Lower lobe of right lung (tissue), 2 donors: Measurements from ENCODE around the gene TNFRSF19. TPM values are rescaled to one million over a fixed set of nuclear protein-coding genes. Genes with fewer than 3 reads are reported as not detected.

Experiments used
- ATAC-seq, 2 donors: fragments of 200-7000 bp; cut with Tn5 transposase; one replicate each; pipeline ENCODE4 v1.9.1; 2020 to 2022; ENCODE audit warnings: mild to moderate bottlenecking in 2 of 2, moderate library complexity in 2 of 2
- DNase-seq: peaks from one replicate; pipeline ENCODE4 v3.0.0-alpha.2; 2020
- H3K27ac ChIP-seq: fragments of 200-600 bp; one replicate; pipeline ENCODE4 v1.8.0; 2022
- H3K27me3 ChIP-seq: fragments of 200-600 bp; one replicate; pipeline ENCODE4 v1.8.0; 2022; ENCODE audit warnings: low read depth
- H3K36me3 ChIP-seq: fragments of 200-600 bp; one replicate; pipeline ENCODE4 v1.8.0; 2022; ENCODE audit warnings: mild to moderate bottlenecking
- H3K4me1 ChIP-seq: fragments of 200-600 bp; one replicate; pipeline ENCODE4 v1.8.0; 2022
- H3K4me3 ChIP-seq: fragments of 200-600 bp; one replicate; pipeline ENCODE4 v1.8.0; 2022; ENCODE audit warnings: mild to moderate bottlenecking
- H3K9me3 ChIP-seq: fragments of 200-600 bp; one replicate; pipeline ENCODE4 v1.8.0; 2022
- intact Hi-C: fragments of 100-400 bp; cut with DNase I; formaldehyde crosslinking; loops from one replicate; pipeline ENCODE4 v1.11.0; 2022
- total RNA-seq: library from RNA; stranded (reverse); fragmentation: NEBNext Ultra II Directional; extraction: Animal tissue kit (Norgen Biotek cat#: 25700); gene quantifications from one replicate; pipeline ENCODE4 v1.2.1, GENCODE V29; 2021
- TF ChIP-seq, protein P1 (sequence below): fragments of 200-600 bp; IDR thresholded peaks from one replicate; pipeline ENCODE4 v1.8.0; 2022; ENCODE audit warnings: antibody characterized with exemption, mild to moderate bottlenecking
- donor health status: DM: no; HTN: yes; CAD: no; lungs with severe emphysema.

TNFRSF19 gene
- total RNA-seq, 1 donor from 2014 or later, result 21.1 TPM

DNA sequence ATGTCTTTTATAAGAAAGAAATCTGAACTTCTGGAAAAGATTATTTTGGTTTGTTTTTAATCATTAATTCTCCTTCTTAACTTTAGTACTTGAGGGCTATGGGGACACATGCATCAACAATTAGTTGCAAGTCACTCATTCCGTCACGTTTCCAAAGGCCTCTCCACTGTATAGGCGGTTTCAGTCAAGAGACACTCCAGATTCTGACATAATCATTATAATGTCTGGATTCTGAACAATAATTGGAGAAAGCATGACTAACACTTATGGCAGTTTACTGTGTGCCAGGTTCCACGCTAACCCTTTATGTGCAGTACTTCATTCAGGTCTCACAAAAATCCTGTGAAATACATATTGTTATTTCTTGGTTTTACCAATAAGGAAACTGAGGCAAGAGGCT, 71.9 kb downstream of the TNFRSF19 start:
- DNase-seq, result no peak
- Histone ChIP-seq H3K4me3 (no peak overlapping the region), H3K4me1 (peaks cover 7% of the 10 kb centered on the region), H3K36me3 (no peaks in the 10 kb centered on the region), H3K27ac (no peak overlapping the region), H3K9me3 (no peaks in the 10 kb centered on the region), H3K27me3 (no peaks in the 10 kb centered on the region)
- intact Hi-C loops, result no loop called here
- TF ChIP-seq, protein P1, sequence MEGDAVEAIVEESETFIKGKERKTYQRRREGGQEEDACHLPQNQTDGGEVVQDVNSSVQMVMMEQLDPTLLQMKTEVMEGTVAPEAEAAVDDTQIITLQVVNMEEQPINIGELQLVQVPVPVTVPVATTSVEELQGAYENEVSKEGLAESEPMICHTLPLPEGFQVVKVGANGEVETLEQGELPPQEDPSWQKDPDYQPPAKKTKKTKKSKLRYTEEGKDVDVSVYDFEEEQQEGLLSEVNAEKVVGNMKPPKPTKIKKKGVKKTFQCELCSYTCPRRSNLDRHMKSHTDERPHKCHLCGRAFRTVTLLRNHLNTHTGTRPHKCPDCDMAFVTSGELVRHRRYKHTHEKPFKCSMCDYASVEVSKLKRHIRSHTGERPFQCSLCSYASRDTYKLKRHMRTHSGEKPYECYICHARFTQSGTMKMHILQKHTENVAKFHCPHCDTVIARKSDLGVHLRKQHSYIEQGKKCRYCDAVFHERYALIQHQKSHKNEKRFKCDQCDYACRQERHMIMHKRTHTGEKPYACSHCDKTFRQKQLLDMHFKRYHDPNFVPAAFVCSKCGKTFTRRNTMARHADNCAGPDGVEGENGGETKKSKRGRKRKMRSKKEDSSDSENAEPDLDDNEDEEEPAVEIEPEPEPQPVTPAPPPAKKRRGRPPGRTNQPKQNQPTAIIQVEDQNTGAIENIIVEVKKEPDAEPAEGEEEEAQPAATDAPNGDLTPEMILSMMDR, result no peak
- peak in 1 of 2 donors; percentile 42 for ATAC-seq

DNA sequence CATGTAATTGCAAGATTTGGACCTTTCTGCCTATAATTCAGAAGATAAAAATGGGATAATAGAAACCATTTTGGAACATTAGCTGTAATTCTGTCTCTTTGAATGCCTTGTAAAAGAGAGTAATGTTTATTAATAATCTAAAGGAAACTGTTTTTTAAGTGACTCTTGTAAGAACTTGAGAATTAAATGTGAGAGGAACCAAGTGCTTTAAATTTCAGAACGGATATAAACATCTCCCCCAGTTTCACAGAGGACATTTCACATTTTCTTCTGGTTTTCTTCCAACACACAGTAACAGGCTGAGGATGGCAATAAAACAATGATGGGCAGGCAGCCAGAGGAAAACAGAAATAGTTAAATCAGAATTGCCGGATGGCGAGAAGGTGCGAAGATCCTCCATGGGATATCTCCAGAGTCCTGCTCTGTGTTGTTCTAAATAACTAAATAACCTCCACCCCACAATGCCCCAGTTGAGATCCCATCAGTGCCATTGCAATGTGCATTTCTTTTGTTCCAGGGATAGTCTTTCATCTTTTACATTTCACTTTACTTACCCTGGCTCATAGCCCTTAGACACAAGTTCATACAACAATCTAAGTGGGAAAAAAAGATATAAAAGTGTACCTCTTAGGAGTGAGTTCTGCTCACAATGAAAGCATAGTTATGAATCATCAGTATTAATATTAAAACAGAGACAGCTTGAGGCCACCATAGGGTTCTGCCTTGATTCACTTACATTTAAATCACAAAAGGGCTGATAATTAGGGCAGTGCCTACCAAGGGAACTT, 73.3 kb downstream of the TNFRSF19 start:
- TF ChIP-seq, protein P1, result no peak
- DNase-seq, result no peak
- no peak for ATAC-seq
- H3K9me3 ChIP-seq, result no peaks in the 10 kb centered on the region
- no peaks in the 10 kb centered on the region for H3K36me3 ChIP-seq
- H3K4me1 ChIP-seq, result peaks cover 7% of the 10 kb centered on the region
- intact Hi-C loops, result no loop called here
- no peaks in the 10 kb centered on the region for H3K27me3 ChIP-seq
- no peak overlapping the region for H3K4me3 ChIP-seq
- H3K27ac ChIP-seq, result no peak overlapping the region

DNA sequence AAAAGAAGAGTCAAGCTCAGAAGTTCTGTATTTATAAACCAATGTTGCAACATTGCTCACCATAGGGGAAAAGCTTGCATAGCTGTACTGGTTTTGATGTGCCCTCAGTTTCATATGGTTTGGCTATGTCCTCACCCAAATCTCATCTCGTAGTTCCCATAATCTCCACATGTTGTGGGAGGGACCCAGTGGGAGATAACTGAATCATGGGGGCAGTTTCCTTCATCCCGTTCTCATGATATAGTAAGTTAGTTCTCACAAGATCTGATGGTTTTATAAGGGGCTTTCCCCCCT, 73.9 kb downstream of the TNFRSF19 start:
- H3K9me3 ChIP-seq, result no peaks in the 10 kb centered on the region
- H3K4me1 ChIP-seq, result peaks cover 7% of the 10 kb centered on the region
- H3K36me3 ChIP-seq, result no peaks in the 10 kb centered on the region
- H3K4me3 ChIP-seq, result no peak overlapping the region
- H3K27me3 ChIP-seq, result no peaks in the 10 kb centered on the region
- ATAC-seq, result no peak
- no peak overlapping the region for H3K27ac ChIP-seq
- DNase-seq, result no peak
- intact Hi-C loops, result no loop called here
- TF ChIP-seq, protein P1, result no peak

DNA sequence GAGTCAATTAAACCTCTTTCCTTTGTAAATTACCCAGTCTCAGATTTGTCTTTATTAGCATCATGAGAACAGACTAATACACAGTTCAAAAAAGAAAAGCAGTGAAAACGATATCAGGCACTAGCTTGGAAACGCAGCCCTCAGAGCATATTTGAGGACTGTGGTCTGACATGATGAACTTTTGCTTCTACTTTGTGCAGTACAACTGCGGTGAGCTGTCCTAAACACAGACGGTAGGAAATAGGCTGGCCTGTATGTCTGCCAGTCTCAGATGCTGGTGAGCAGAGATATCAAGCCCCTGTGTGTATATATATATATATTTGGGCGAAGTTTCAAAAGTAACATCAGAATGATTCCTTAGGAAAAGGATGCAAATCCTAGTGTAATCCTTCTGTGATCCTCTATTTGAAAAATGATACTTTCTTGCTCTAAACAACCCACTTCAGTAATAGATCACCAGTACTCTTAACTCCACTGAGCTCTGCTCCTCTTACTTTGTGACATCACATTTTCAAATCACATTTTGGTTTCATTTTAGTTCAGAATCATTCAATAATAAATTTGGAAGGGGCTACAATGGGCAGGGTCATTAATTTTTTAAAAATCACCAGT, 74.4 kb downstream of the TNFRSF19 start:
- Histone ChIP-seq H3K27ac (no peak overlapping the region), H3K27me3 (no peaks in the 10 kb centered on the region), H3K4me3 (no peak overlapping the region), H3K36me3 (no peaks in the 10 kb centered on the region), H3K4me1 (peaks cover 7% of the 10 kb centered on the region), H3K9me3 (no peaks in the 10 kb centered on the region)
- ATAC-seq (no peak), DNase-seq (no peak)
- TF ChIP-seq, protein P1, result no peak
- intact Hi-C loops, result no loop called here

DNA sequence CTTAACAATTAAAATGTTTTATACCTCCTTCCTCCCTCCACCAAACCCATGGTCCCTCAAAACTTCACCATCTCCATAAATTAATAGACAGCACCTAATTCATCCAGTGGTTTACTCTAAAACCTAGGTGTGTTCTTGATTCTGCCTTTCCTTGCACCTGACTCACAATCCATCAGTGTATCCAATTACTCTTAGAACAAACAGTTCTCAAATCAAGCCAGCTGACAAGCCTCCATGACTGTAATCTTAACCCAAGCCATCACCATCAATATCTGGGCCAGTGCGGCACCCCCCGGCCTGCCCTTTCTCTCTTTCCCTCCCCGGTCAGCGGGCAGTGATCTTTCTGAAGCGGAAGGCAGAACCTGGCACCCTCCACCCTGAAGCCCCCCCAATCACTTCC, 75.6 kb downstream of the TNFRSF19 start:
- intact Hi-C loops, result no loop called here
- TF ChIP-seq, protein P1, result no peak
- DNase-seq (no peak), ATAC-seq (no peak)
- Histone ChIP-seq H3K4me3 (no peak overlapping the region), H3K9me3 (no peaks in the 10 kb centered on the region), H3K4me1 (peaks cover 7% of the 10 kb centered on the region), H3K36me3 (no peaks in the 10 kb centered on the region), H3K27me3 (no peaks in the 10 kb centered on the region), H3K27ac (no peak overlapping the region)
